ENCODE measurements around the gene KRTAP5-6. TPM values are rescaled to one million over a fixed set of nuclear protein-coding genes. Genes with fewer than 3 reads are reported as not detected.
"Not testable (repeated sequence)": the region's sequence is repeated elsewhere in the genome, so short reads cannot be mapped to it uniquely, and the experiment has no call there.

Gene KRTAP5-6
- total RNA-seq, 1 donor from 2014 or later = not detected

GRCh38 chr11:1661454-1662269 lies 35.3 kb upstream of the KRTAP5-6 start:
- DNase-seq = not testable (repeated sequence)

GRCh38 chr11:1662699-1663283 lies 34.2 kb upstream of the KRTAP5-6 start:
- not testable (repeated sequence) for DNase-seq

DNA sequence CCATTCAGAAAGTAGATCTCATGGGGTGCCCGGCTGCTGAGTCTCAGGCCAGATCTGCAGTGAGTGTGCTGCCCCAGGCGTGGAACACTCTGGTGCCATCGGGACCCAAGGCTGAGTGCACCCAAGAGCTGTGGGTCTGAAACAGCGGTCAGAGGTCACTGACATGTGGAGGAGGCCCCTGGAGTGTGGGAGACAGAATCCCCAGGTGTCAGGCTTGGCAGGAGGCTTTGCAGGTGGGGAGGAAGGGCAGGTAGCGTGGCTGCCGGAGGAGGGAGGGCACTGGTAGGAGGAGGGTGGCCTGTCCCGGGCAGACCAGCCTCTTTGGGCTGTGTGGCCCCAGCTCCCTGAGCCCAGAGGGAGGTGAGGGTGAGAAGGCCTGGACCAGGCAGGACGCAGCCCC lies 31.7 kb upstream of the KRTAP5-6 start:
- DNase-seq = no peak

DNA sequence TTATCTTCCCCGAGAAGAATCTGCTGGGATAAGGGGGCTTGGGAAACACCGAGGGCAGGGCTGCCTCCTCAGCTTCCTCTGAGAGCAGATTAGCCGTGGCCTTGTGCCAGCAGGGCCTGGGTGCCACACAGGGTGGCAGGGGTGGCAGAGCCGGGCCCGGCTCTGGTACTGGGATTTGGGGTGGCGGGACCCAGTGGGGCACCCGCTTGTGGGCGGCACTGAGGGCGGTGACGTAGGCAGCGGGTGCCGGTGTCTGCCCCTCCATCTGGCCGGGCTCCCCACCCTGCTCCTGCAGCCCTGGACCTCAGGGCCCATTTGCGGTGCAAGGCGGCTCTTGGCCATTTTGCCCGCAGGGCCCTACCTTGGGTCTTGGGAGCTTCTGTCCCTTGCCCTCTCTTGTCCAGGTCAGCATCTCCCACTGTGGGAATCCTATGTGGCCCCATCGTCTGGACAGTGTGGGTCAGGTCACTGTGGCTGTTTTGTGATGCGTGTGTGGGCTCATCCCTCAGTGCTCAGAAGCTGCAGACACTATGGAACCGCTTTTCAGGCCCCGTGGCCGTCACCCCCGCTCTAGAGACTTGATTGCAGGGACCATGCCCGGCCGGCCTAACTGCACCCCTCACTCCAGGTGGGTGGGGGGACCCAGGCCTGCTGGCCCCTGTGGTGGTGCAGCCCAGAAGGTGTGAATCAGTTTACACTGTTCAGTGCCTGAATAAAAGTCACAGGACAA lies 29.7 kb upstream of the KRTAP5-6 start:
- no peak for DNase-seq

DNA sequence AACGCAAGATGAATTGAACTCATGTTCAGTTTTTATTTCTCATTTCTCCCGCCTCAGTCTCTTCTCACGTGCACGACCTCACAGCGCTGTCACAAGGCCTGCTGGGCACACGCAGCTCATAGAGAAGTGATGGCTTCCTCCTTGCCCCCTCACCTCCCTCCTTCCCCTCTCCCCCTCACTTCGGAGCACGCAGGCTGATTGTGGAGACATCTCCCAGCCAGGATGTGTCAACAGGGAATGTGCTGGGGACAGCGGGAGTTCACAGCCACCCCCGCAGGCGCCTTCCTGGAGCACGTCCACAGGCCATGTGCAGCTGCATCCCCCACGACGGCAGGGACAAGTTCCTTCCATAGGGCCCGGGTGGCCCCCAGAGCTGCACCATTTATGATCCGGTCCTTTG lies 29.1 kb upstream of the KRTAP5-6 start:
- no peak for DNase-seq

DNA sequence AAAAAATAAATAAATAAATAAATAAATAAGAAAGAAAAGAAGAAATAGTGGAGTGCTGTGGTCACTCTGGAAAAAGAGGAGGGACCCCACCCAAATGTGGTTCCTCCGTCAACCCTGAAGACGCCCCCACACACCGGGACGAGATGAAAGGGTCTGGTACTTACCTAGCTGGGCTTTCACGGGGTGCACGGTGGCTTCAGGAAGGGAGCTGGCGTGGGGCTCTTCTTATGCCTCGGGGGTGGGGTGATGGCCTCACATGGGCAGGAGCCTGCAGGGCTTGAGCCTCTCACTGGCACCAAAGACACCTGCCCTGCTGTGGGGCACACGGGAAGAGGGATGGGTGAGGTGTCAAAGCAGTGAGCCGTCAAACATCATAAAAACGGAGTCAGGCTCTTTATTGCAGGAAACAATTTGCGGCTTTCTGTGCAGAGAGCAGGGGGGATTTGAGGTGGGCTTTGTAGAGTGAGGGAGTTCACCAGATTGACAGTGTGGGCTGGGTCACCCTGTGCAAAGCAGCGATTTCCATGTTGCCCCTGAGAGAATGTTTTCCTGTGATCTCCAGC lies 28.0 kb upstream of the KRTAP5-6 start:
- no peak for DNase-seq

- no peak for DNase-seq
Observed at GRCh38 chr11:1669546-1670218, 27.3 kb upstream of the KRTAP5-6 start.

DNA sequence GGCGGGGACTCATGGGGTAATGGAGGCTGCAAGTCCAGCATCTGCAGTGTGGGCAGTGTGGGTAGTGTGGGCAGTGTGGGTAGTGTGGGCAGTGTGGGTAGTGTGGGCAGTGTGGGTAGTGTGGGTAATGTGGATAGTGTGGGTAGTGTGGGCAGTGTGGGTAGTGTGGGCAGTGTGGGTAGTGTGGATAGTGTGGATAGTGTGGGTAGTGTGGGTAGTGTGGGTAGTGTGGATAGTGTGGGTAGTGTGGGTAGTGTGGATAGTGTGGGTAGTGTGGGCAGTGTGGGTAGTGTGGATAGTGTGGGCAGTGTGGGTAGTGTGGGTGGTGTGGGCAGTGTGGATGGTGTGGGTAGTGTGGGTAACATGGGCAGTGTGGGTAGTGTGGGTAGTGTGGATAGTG lies 26.5 kb upstream of the KRTAP5-6 start:
- not testable (repeated sequence) for DNase-seq

- no peak for DNase-seq
Observed at GRCh38 chr11:1670905-1671371, 26.1 kb upstream of the KRTAP5-6 start.

DNA sequence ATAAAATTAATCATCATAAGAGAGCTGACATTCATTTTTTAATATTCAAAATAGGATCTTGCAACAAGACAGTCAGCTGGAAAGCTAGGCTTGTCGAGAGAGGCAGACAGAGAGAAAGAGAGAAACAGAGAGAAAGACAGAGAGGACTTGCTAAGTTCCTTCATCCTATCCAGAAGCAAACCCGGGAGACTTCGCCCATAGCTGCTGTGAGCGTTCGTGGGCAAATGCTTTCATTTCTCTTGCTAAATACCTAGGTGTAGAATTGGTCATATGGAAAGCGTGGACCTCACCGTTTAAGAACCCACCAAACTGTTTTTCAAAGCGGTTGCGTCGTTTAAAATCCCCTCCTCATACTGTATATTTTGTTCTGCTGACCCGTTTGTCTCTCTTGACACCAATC lies 25.3 kb upstream of the KRTAP5-6 start:
- DNase-seq = no peak

GRCh38 chr11:1672613-1673350 lies 24.2 kb upstream of the KRTAP5-6 start:
- DNase-seq = no peak

DNA sequence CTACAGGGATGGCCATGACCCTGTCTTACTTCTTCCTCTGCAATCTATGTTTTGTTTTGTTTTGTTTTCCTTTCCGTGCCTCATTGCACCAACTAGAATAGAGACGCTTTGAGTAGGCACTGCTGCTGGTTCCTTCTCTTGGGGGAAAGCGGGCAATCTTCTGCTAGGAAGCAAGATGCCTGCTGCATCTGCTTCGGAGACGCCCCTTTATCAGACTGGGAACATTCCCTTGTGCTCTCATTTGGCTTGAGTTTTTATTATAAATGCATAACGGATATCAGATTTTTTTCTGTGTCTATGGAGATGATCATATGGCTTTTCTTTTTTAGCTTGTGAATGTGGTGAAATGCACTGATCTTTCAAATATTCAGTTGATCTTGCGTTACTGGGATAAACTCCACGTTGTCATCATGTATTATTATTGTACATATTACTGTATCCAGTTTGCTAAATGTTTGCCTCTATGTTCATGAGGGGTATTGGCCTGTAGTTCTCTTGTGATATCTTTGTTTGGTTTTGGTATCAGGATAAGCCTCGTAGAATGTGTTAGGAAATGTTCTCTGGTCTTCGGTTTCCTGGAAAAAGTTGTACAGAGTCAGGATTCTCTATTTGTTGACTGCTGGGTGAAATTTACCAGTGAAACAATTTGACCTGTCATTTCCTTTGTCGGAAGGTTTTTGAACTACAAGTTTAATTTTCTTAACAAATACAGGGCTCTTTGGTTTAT lies 23.4 kb upstream of the KRTAP5-6 start:
- DNase-seq = no peak

GRCh38 chr11:1674173-1675131 lies 22.5 kb upstream of the KRTAP5-6 start:
- DNase-seq = no peak

DNA sequence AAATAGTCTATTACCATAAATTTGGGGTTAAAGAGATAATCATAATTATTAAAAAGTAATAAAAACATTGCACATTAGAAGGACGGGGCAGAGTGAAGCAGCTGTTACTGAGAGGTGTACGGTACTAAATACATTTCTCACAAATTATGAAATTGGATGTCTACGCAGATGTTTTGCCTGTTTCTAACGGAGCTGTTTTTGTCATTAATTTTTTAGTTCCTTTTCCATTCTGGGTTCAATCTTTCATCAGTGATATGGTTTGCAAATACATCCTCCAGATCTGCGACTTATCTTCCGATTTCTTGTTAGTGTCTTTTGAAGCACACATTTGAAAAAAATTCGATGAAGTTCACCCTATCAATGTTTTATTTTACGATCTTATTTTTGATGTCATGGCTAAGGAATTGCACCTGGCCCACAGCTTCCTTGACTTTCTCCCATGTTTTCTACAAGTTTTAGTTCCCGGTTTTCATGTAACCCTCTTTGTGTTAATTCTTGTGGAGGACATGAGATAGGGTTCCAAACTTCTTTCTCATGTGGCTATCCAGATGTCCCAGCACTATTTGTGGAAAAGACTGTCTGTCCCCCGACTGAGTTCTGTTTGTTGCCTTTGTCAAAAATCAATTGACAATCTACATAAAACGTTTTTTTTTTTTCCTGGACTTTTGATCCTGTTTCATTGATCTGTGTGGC lies 21.3 kb upstream of the KRTAP5-6 start:
- no peak for DNase-seq

- no peak for DNase-seq
Observed at GRCh38 chr11:1676229-1676740, 20.7 kb upstream of the KRTAP5-6 start.

GRCh38 chr11:1679881-1680280 lies 17.1 kb upstream of the KRTAP5-6 start:
- no peak for DNase-seq

- DNase-seq = no peak
Observed at GRCh38 chr11:1682225-1682905, 14.6 kb upstream of the KRTAP5-6 start.

GRCh38 chr11:1683216-1683615 lies 13.8 kb upstream of the KRTAP5-6 start:
- DNase-seq = not testable (repeated sequence)

Measured in occipital lobe (tissue), 2 donors.